Psoas muscle (tissue), 8 donors: ENCODE data around the gene KIAA0825. TPM values are rescaled to one million over a fixed set of nuclear protein-coding genes. Genes with fewer than 3 reads are reported as not detected.

ENCODE experiments used
- ATAC-seq, 4 donors: fragments of 200-7000 bp; cut with Tn5 transposase; one replicate each; pipeline ENCODE4 v1.9.1; 2020; ENCODE audit warnings: moderate library complexity in 3 of 4, mild to moderate bottlenecking in 2 of 4
- DNase-seq, 2 donors: peaks; one replicate each; pipeline ENCODE4 v3.0.0-alpha.2; 2020
- H3K27ac ChIP-seq: fragments of 200-600 bp; one replicate; pipeline ENCODE4 v1.8.0; 2022
- H3K27me3 ChIP-seq, 3 donors: fragments of 200-600 bp in 1 of 3; one replicate each; pipeline versions ENCODE4 v1.6.1 to v1.8.0; 2013 to 2022; ENCODE audit warnings: low read length in 2 of 3, mild to moderate bottlenecking in 2 of 3, moderate library complexity in 1 of 3; ENCODE audit not compliant: insufficient read depth in 3 of 3
- H3K36me3 ChIP-seq, 2 donors: fragments of 200-600 bp in 1 of 2; one replicate each; pipeline versions ENCODE4 v1.6.1 to v1.8.0; 2013 to 2022; ENCODE audit warnings: low read depth in 1 of 2, mild to moderate bottlenecking in 1 of 2, moderate library complexity in 1 of 2; ENCODE audit not compliant: insufficient read depth in 1 of 2
- H3K4me1 ChIP-seq: fragments of 200-600 bp; one replicate; pipeline ENCODE4 v1.8.0; 2022
- H3K4me3 ChIP-seq: fragments of 200-600 bp; one replicate; pipeline ENCODE4 v1.8.0; 2022; ENCODE audit warnings: mild to moderate bottlenecking
- H3K9me3 ChIP-seq: fragments of 200-600 bp; one replicate; pipeline ENCODE4 v1.8.0; 2022
- WGBS, 3 donors: extraction: QIAGEN DNeasy Blood & Tissue Kit; methylation state at CpG; one replicate each; pipeline versions ENCODE4 v1.1.6 to v1.1.7; 2013; 5-methylcytosine and 5-hydroxymethylcytosine counted together
- intact Hi-C, 2 donors: fragments of 100-400 bp; cut with DNase I; formaldehyde crosslinking; loops; one replicate each; pipeline versions ENCODE4 v1.11.0 to v1.14.2; 2022
- polyA plus RNA-seq, 3 donors: library from polyadenylated mRNA; stranded (reverse); fragments of 200-250 nt; gene quantifications; one replicate each; pipeline ENCODE4 v1.2.3, GENCODE V29; 2013
- total RNA-seq, 4 donors: library from RNA; stranded (reverse); fragmentation: NEBNext Ultra II Directional in 2 of 4; extraction: Animal tissue kit (Norgen Biotek cat#: 25700) in 2 of 4; gene quantifications; one replicate each; pipeline versions ENCODE4 v1.2.1 to v1.2.4, GENCODE V29; 2021 to 2023
- TF ChIP-seq, protein P1 (sequence below): fragments of 200-600 bp; IDR thresholded peaks from one replicate; pipeline ENCODE4 v1.8.0; 2022; ENCODE audit warnings: antibody characterized with exemption
- donor health status: healthy with polysubstance abuse.
- donor health status: DM: no; HTN: no; CAD: no; lungs with moderate emphysema.
- donor health status: Bipolar disorder and iron deficiency.
- donor health status: healthy.
- donor health status: DM: yes; HTN: yes; CAD: no.
- donor health status: DM: no; HTN: no; CAD: no.
- donor health status: DM: no; HTN: no; CAD: no.
- donor health status: DM: yes; HTN: yes; CAD: no.

The KIAA0825 gene
- total and polyA plus RNA-seq, 7 donors = 0.41 to 1.5 (median 1.1) TPM

DNA sequence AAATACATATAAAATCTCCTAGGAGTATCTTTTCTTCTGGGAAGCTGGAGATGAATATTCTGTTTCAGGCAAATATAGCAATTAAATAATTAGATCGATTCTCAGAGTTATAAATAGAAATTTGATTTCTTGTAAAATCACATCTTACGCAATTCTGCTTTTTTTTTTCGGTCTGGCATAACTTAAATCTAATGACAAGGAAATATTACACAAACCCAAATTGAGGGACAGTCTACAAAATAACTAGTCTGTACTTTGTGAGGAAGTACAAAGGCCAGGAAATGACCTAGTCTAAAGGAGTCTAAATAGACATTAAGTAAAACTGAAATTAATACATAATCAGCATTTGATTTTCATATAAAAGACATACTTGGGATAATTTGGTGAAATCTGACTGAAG is 133.3 kb downstream of the KIAA0825 start:
- WGBS, 3 donors = 75 to 90% (median 84%) methylated on average over 3 of the region's 3 CpGs
- no peak overlapping the region for H3K27ac ChIP-seq
- H3K4me3 ChIP-seq = no peak overlapping the region
- no peaks in the 10 kb centered on the region for H3K27me3 ChIP-seq
- no peak for ATAC-seq
- H3K36me3 ChIP-seq = no peaks in the 10 kb centered on the region
- TF ChIP-seq, protein P1, sequence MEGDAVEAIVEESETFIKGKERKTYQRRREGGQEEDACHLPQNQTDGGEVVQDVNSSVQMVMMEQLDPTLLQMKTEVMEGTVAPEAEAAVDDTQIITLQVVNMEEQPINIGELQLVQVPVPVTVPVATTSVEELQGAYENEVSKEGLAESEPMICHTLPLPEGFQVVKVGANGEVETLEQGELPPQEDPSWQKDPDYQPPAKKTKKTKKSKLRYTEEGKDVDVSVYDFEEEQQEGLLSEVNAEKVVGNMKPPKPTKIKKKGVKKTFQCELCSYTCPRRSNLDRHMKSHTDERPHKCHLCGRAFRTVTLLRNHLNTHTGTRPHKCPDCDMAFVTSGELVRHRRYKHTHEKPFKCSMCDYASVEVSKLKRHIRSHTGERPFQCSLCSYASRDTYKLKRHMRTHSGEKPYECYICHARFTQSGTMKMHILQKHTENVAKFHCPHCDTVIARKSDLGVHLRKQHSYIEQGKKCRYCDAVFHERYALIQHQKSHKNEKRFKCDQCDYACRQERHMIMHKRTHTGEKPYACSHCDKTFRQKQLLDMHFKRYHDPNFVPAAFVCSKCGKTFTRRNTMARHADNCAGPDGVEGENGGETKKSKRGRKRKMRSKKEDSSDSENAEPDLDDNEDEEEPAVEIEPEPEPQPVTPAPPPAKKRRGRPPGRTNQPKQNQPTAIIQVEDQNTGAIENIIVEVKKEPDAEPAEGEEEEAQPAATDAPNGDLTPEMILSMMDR = no peak
- no peak for DNase-seq
- no peaks in the 10 kb centered on the region for H3K9me3 ChIP-seq
- intact Hi-C loops = no loop called here
- no peaks in the 10 kb centered on the region for H3K4me1 ChIP-seq

DNA sequence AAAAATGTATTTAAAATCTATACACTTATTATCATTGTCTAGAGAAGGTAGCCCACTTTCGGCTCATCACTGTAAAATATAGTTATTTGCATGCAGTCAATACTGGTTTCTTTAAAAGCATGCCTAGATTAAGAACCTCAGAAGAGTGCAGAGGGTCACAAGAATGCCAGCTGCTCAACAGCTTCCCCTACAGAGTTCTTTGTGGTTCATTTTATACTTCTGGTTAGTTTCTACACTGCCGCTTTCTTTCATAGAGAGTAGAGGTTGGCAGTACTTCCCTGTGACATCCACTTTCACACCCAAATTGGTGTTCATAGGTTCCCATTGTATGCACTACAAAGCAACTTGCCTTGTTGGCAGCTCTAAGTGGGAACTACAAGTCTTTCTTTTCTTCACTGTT is 137.3 kb downstream of the KIAA0825 start:
- H3K27me3 ChIP-seq = no peaks in the 10 kb centered on the region
- 83 to 90% (median 85%) methylated on average over 2 of the region's 2 CpGs for WGBS, 3 donors
- no peak for ATAC-seq
- DNase-seq = no peak
- H3K9me3 ChIP-seq = no peaks in the 10 kb centered on the region
- H3K4me1 ChIP-seq = no peaks in the 10 kb centered on the region
- intact Hi-C loops = no loop called here
- TF ChIP-seq, protein P1 = no peak
- no peaks in the 10 kb centered on the region for H3K36me3 ChIP-seq
- no peak overlapping the region for H3K27ac ChIP-seq
- no peak overlapping the region for H3K4me3 ChIP-seq

DNA sequence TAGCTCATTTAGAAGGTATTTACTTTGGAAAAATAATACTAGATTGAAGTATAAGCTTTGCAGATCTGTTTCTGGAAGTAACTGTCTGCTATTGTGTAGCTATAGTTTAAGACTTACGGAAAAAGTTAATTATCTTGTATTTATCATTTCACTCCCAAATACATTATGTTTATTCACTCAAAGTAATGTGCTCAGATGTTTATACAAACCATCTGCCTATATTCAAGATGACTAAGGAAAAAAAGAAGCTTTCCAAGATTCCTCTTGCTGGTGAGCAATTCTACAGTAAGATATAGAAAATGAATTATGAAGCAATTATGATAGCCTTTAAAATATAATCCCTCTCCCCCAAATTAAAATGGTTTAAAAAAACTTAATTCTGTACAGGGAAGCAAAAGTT is 137.9 kb downstream of the KIAA0825 start:
- intact Hi-C loops = no loop called here

DNA sequence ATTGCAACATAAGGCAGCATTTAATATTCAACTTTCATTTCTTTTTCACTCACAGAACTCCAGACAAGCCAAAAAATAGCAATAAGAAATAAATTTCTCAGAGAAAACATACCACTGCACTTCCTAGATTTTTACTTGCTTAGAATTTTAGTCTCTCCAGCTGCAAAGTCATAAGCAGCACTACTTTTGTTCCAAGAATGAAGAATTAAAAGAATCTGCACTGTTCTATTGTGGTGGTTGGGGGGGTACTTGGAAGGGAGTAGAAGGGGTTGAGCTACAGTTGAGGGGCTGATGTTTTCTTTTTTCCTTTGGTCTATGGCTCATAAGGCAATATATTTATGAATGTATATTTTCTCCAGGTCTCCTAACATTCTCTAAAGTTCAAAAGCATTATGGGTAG is 144.5 kb downstream of the KIAA0825 start:
- Histone ChIP-seq H3K4me1 (no peaks in the 10 kb centered on the region), H3K4me3 (no peak overlapping the region), H3K27me3 (no peaks in the 10 kb centered on the region), H3K9me3 (no peaks in the 10 kb centered on the region), H3K27ac (no peak overlapping the region), H3K36me3 (no peaks in the 10 kb centered on the region)
- DNase-seq (no peak), ATAC-seq (no peak)
- intact Hi-C loops = no loop called here
- TF ChIP-seq, protein P1 = no peak

More for the DNA sequence above, 137.9 kb downstream of the KIAA0825 start:
- Histone ChIP-seq H3K27ac (no peak overlapping the region), H3K4me3 (no peak overlapping the region), H3K36me3 (no peaks in the 10 kb centered on the region), H3K4me1 (no peaks in the 10 kb centered on the region), H3K9me3 (no peaks in the 10 kb centered on the region), H3K27me3 (no peaks in the 10 kb centered on the region)
- DNase-seq = no peak
- no peak for ATAC-seq
- WGBS, 3 donors = 97 to 98% (median 98%) methylated on average over 1 of the region's 1 CpG
- TF ChIP-seq, protein P1 = no peak

DNA sequence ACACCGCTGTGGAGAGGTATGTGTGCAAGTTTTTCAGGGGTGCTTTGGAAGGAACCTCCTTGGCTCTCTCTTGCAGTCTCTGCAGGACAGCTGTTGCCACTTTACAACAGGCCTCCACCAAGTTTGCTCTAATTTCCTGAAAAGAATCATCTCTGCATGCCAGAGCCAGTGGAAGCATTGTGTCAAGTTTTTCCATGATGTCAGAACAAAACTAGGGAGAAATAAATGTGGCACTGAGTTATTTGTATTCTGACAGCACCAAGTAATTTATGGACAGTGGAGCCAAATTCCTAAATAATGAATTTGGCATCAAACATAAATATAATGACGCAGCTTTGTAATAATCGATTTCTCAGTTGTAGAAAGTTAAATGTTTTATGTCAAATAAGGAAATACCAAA is 146.9 kb downstream of the KIAA0825 start:
- intact Hi-C loops = no loop called here
- H3K36me3 ChIP-seq = no peaks in the 10 kb centered on the region

More for the DNA sequence above, 146.9 kb downstream of the KIAA0825 start:
- Histone ChIP-seq H3K4me3 (no peak overlapping the region), H3K4me1 (no peaks in the 10 kb centered on the region), H3K27me3 (no peaks in the 10 kb centered on the region), H3K27ac (no peak overlapping the region), H3K9me3 (no peaks in the 10 kb centered on the region)
- TF ChIP-seq, protein P1 = no peak
- ATAC-seq (no peak), DNase-seq (no peak)
- WGBS, 3 donors = 30 to 37% (median 36%) methylated on average over 3 of the region's 3 CpGs
